ENCODE results near the gene HMGN3. TPM values are rescaled to one million over a fixed set of nuclear protein-coding genes. Genes with fewer than 3 reads are reported as not detected.

Gene HMGN3
- 101 and 113 TPM in 2 replicates for total RNA-seq (2014; rRNA removed)
- Bru-seq, nascent RNA = percentile 89 among the genes with signal in this experiment
- percentile 68 among the genes with signal in this experiment for BruChase-seq, experiment 1, labeled RNA remaining after a 6-hour chase
- BruChase-seq, experiment 2, labeled RNA remaining after a 2-hour chase = percentile 79 among the genes with signal in this experiment
- long read RNA-seq, transcript HMGN3-201 (6 exons, 831 nt) = major isoform, 55 of 258 reads
- long read RNA-seq, transcript HMGN3-202 (6 exons, 872 nt) = minor isoform, 52 of 258 reads
- long read RNA-seq, partial matches to known transcripts = 112 of 258 reads
- long read RNA-seq, other reads (novel, unspliced or antisense) = 39 of 258 reads

DNA sequence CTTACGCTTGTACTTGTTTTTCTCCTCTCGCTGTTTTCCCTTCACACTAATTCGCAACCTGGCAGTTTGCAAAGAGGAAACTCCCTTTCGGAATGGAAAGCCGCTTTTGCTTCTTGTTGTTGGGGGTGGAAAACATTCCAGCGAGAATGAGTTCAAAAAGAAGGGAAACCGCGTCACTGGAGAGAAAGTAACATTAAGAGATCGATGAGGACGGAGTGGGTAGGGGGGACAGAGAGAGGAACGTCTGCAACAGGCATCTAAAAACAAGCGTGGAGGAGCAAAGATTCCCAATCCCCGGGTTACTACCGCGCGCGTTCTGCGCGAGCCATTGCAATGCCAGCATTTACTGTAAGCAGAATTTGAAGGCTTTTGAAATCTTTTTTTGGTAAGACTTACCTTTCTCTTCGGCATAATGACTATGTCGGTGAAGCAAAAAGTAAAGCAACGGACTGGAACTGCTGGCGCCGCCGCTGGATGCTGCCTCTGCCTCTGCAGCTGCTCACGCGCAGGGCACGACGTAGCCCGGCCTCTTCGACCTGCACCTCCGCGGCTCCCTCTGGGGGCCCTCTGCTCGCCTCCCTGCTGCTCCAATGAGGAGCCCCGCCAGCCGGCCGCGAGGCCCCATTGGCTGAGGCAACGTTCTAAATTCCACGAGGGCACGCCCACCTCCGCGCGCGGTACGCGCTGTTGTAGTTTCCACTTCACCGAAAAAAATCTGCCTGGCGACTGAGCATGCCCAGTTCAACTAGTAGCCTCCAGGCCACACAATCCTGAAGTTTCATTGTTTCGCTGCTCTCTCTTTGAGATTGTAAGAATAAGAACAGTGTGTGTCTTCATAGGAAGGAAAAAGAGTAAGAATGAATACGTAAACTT lies at the start of gene HMGN3:
Gene HMGN3 (minus strand): TSS at position 533 of the 873 bp plus-strand sequence.
- Histone ChIP-seq H2AFZ (ENCODE audit: low read length) (peak within 1 kb of the TSS; percentile 92), H3K27me3 (ENCODE audit: low read length) (no peaks in the 10 kb centered on the region), H3K27ac (ENCODE audit: low read length) (peak within 1 kb of the TSS; percentile 48), H4K20me1 (ENCODE audit: low read length) (no peaks in the 10 kb centered on the region), H3F3A (ENCODE audit: low read length, unreplicated experiment) (no peaks in the 10 kb centered on the region), H3K4me2 (ENCODE audit: low read length) (peak within 1 kb of the TSS; percentile 95), H3K36me3 (ENCODE audit: low read depth, low read length) (no peaks in the 10 kb centered on the region), H3K4me1 (ENCODE audit: insufficient read depth, low read length) (peaks cover 30% of the 10 kb centered on the region), H3K9me3 (ENCODE audit: low read length) (no peaks in the 10 kb centered on the region), H3K4me3 (ENCODE audit: low read length) (peak within 1 kb of the TSS; percentile 97), H3K9ac (ENCODE audit: low read length) (peak within 1 kb of the TSS; percentile 82), H3K9me2 (replicated peaks; ENCODE audit: low read length) (no peaks in the 10 kb centered on the region), H3K79me2 (ENCODE audit: low read length) (peaks cover 49% of the 10 kb centered on the region)
- TF ChIP-seq EZH2phosphoT487 (IDR thresholded peaks at IDR 0.05; ENCODE audit: borderline replicate concordance, low read length) (no peak), EZH2 (IDR thresholded peaks at IDR 0.05; ENCODE audit: low read length, unreplicated experiment) (no peak)
- TF ChIP-seq, protein P1, sequence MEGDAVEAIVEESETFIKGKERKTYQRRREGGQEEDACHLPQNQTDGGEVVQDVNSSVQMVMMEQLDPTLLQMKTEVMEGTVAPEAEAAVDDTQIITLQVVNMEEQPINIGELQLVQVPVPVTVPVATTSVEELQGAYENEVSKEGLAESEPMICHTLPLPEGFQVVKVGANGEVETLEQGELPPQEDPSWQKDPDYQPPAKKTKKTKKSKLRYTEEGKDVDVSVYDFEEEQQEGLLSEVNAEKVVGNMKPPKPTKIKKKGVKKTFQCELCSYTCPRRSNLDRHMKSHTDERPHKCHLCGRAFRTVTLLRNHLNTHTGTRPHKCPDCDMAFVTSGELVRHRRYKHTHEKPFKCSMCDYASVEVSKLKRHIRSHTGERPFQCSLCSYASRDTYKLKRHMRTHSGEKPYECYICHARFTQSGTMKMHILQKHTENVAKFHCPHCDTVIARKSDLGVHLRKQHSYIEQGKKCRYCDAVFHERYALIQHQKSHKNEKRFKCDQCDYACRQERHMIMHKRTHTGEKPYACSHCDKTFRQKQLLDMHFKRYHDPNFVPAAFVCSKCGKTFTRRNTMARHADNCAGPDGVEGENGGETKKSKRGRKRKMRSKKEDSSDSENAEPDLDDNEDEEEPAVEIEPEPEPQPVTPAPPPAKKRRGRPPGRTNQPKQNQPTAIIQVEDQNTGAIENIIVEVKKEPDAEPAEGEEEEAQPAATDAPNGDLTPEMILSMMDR (conservative IDR thresholded peaks at IDR 0.05; ENCODE audit: low read depth, low read length) = no peak
- BruUV-seq (replicated peaks) = TSS peak; percentile 75
- intact Hi-C loops (cut with micrococcal nuclease) = loop anchor here (1.0 to 5.0 kb wide), 4 partner anchors 151 to 438 kb away; partner anchors contain the start of gene LCA5
- DNase-seq (peak; percentile 91), ATAC-seq (peak; percentile 92)
- CTCF ChIA-PET = interaction anchor here (0.6 kb wide), 1 partner anchor 16 kb away, joined by 4 read pairs; no protein-coding TSS in a partner anchor
- POLR2A ChIA-PET (ENCODE audit: unreplicated experiment) = no interaction called here

DNA sequence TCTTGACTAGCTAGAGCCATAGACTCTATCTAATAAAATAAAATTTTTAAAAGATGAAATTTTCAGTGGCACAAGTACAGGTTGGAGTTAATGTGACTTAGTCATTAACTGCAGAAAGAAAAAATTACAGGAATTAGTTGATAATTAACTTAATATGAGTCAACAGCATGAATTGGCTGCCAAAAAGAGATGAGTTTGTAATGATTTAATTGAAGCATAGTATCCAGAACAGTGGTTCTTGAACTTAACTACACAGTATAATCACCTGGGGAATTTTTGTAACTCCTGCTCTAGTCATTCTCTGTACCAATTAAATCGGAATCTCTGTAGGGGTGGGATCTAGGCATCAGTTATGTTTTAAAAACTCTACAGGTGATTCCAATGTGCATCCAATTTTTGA lies 46.3 kb upstream of the HMGN3 start:
- H3K27me3 ChIP-seq (ENCODE audit: low read length) = no peaks in the 10 kb centered on the region
- intact Hi-C loops (cut with micrococcal nuclease) = no loop called here
- DNase-seq = no peak
- H3F3A ChIP-seq (ENCODE audit: low read length, unreplicated experiment) = no peaks in the 10 kb centered on the region
- H3K9ac ChIP-seq (ENCODE audit: low read length) = no peak overlapping the region
- peaks cover 9% of the 10 kb centered on the region for H3K4me1 ChIP-seq (ENCODE audit: insufficient read depth, low read length)
- H3K4me2 ChIP-seq (ENCODE audit: low read length) = no peak overlapping the region
- H3K9me2 ChIP-seq (replicated peaks; ENCODE audit: low read length) = no peaks in the 10 kb centered on the region
- no peaks in the 10 kb centered on the region for H3K9me3 ChIP-seq (ENCODE audit: low read length)
- no peaks in the 10 kb centered on the region for H3K36me3 ChIP-seq (ENCODE audit: low read depth, low read length)
- ChIA-PET POLR2A (ENCODE audit: unreplicated experiment) (no interaction called here), CTCF (no interaction called here)
- H3K79me2 ChIP-seq (ENCODE audit: low read length) = no peaks in the 10 kb centered on the region
- H3K4me3 ChIP-seq (ENCODE audit: low read length) = no peak overlapping the region
- H4K20me1 ChIP-seq (ENCODE audit: low read length) = no peaks in the 10 kb centered on the region
- ATAC-seq = no peak
- BruUV-seq (replicated peaks) = no TSS peak
- H3K27ac ChIP-seq (ENCODE audit: low read length) = no peak overlapping the region
- TF ChIP-seq EZH2 (IDR thresholded peaks at IDR 0.05; ENCODE audit: low read length, unreplicated experiment) (no peak), EZH2phosphoT487 (IDR thresholded peaks at IDR 0.05; ENCODE audit: borderline replicate concordance, low read length) (no peak)
- TF ChIP-seq, protein P1 (conservative IDR thresholded peaks at IDR 0.05; ENCODE audit: low read depth, low read length) = no peak
- no peak overlapping the region for H2AFZ ChIP-seq (ENCODE audit: low read length)
